Astrocyte (in vitro differentiated cells and primary cell): ENCODE measurements around the gene SRCIN1. TPM values are rescaled to one million over a fixed set of nuclear protein-coding genes. Genes with fewer than 3 reads are reported as not detected.

ENCODE experiments used
- DNase-seq: peaks from one replicate; pipeline ENCODE4 v3.0.0-alpha.2; 2010; ENCODE audit warnings: low read depth
- FAIRE-seq: peaks from 2 replicates; lab custom pipeline; 2011; peaks lifted over from hg19 to GRCh38; lab: Jason Lieb, UNC
- H2AFZ ChIP-seq: 2 replicates; pipeline ENCODE4 v1.6.0; 2012; ENCODE audit warnings: low read depth, low read length, inconsistent platforms
- H3K27ac ChIP-seq: 2 replicates; pipeline ENCODE4 v1.5.1; 2011; ENCODE audit warnings: low read depth, low read length, inconsistent platforms
- H3K27me3 ChIP-seq: 2 replicates; pipeline ENCODE4 v1.6.0; 2011; ENCODE audit warnings: low read length, inconsistent platforms; ENCODE audit not compliant: insufficient read depth
- H3K36me3 ChIP-seq: 2 replicates; pipeline ENCODE4 v1.5.1; 2011; ENCODE audit warnings: low read length, inconsistent platforms; ENCODE audit not compliant: insufficient read depth
- H3K4me1 ChIP-seq: 2 replicates; pipeline ENCODE4 v1.5.1; 2011; ENCODE audit warnings: low read length, inconsistent platforms; ENCODE audit not compliant: insufficient read depth
- H3K4me2 ChIP-seq: 2 replicates; pipeline ENCODE4 v1.6.0; 2012; ENCODE audit warnings: low read length, inconsistent platforms
- H3K4me3 ChIP-seq: 2 replicates; pipeline ENCODE4 v1.5.1; 2011; ENCODE audit warnings: low read depth, mild to moderate bottlenecking, low read length, inconsistent platforms; ENCODE audit not compliant: insufficient read depth
- H3K79me2 ChIP-seq: 2 replicates; pipeline ENCODE4 v1.6.0; 2012; ENCODE audit warnings: mild to moderate bottlenecking, low read length, inconsistent platforms; ENCODE audit not compliant: insufficient read depth
- H3K9ac ChIP-seq: 2 replicates; pipeline ENCODE4 v1.6.0; 2012; ENCODE audit warnings: mild to moderate bottlenecking, low read length, inconsistent platforms
- H3K9me3 ChIP-seq: 2 replicates; pipeline ENCODE4 v1.5.1; 2012; ENCODE audit warnings: low read depth, mild to moderate bottlenecking, low read length, inconsistent platforms; ENCODE audit not compliant: insufficient read depth
- H4K20me1 ChIP-seq: 2 replicates; pipeline ENCODE4 v1.6.0; 2012; ENCODE audit warnings: low read length, inconsistent platforms; ENCODE audit not compliant: insufficient read depth
- H3K27ac Mint-ChIP-seq: one replicate; pipeline ENCODE4 v1.8.0; 2021; ENCODE audit warnings: mild to moderate bottlenecking, mixed read lengths; ENCODE audit not compliant: unreplicated experiment
- H3K27me3 Mint-ChIP-seq: one replicate; pipeline ENCODE4 v1.8.0; 2021; ENCODE audit warnings: low read depth, mixed read lengths; ENCODE audit not compliant: unreplicated experiment
- H3K36me3 Mint-ChIP-seq: one replicate; pipeline ENCODE4 v1.8.0; 2021; ENCODE audit warnings: low read depth, mixed read lengths; ENCODE audit not compliant: unreplicated experiment
- H3K4me1 Mint-ChIP-seq: one replicate; pipeline ENCODE4 v1.8.0; 2021; ENCODE audit warnings: low read depth, mixed read lengths; ENCODE audit not compliant: unreplicated experiment
- H3K4me3 Mint-ChIP-seq: one replicate; pipeline ENCODE4 v1.8.0; 2021; ENCODE audit warnings: mild to moderate bottlenecking, moderate library complexity, mixed read lengths; ENCODE audit not compliant: unreplicated experiment
- H3K9me3 Mint-ChIP-seq: one replicate; pipeline ENCODE4 v1.8.0; 2021; ENCODE audit warnings: mild to moderate bottlenecking, mixed read lengths; ENCODE audit not compliant: unreplicated experiment
- CTCF ChIP-seq: IDR thresholded peaks from 2 replicates; pipeline ENCODE4 v1.5.1; 2011; ENCODE audit warnings: low read depth, mild to moderate bottlenecking, inconsistent platforms, low read length, moderate library complexity; ENCODE audit not compliant: insufficient read depth
- EZH2 ChIP-seq: IDR thresholded peaks from 2 replicates; pipeline ENCODE4 v1.6.1; 2012; ENCODE audit warnings: mild to moderate bottlenecking, low read length, inconsistent platforms; ENCODE audit not compliant: insufficient read depth
- total RNA-seq: library from RNA; stranded (reverse); gene quantifications from 2 replicates; pipeline ENCODE4 v1.2.1, GENCODE V29; 2021

SRCIN1 gene
- total RNA-seq, 1 donor from 2014 or later = 1.5 TPM

DNA sequence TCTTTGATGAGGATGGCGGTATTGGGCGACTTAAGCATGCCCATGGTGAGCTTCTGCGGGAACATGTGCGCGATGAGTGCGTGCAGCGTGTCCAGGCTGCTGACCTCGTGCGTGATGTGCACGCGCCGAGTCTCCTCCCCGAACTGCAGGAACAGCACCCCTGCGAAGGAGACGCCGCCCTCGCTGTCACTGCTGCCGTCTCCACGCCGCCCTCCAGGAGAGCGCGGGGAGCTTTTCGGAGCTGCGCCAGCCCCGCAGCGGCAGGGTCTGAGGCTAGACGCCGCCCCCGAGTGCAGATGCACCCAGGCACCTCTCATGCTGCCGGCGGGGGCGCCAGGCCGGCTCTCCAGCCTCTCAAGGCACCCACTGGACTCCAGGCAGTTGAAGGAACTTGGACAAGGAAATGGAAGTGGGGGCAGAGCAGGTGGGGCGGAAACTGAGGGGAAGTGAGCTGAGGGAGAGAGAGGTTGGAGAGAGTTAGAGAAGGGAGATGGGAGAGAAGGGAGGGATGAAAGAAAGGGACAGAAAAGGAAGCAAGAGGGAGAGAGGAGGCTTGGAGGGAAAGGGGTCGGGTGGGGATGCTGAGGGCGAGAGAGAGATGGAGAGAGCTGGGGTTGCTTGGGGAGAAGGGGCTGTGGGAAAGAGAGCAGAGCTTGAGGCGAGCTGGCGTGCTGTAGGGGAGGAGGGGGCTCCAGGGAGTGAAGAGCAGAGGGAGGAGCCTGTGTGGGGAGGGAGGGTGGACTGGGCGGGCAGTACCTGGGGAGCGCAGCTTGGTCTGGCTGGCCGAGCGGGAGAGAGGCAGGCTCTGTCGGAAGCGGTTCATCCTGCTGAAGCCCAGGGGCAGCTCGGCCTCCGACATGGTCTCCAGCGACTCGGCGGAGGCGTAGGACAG is 42.1 kb downstream of the SRCIN1 start:
- Histone ChIP-seq H3K4me3 (no peak overlapping the region), H3K27me3 (peaks cover 72% of the 10 kb centered on the region), H3K79me2 (no peaks in the 10 kb centered on the region), H3K4me2 (no peak overlapping the region), H4K20me1 (peaks cover 3% of the 10 kb centered on the region), H3K4me1 (peaks cover 6% of the 10 kb centered on the region), H3K27ac (no peak overlapping the region), H3K36me3 (no peaks in the 10 kb centered on the region), H3K9me3 (no peaks in the 10 kb centered on the region), H3K9ac (no peak overlapping the region), H2AFZ (no peak overlapping the region)
- Mint-ChIP-seq H3K4me3 (no peak overlapping the region), H3K27me3 (peaks cover 81% of the 10 kb centered on the region), H3K9me3 (no peaks in the 10 kb centered on the region), H3K36me3 (peaks cover 3% of the 10 kb centered on the region), H3K4me1 (peaks cover 6% of the 10 kb centered on the region), H3K27ac (no peak overlapping the region)
- FAIRE-seq (no peak), DNase-seq (no peak)
- TF ChIP-seq EZH2 = peak; percentile 59
- TF ChIP-seq CTCF = no peak

DNA sequence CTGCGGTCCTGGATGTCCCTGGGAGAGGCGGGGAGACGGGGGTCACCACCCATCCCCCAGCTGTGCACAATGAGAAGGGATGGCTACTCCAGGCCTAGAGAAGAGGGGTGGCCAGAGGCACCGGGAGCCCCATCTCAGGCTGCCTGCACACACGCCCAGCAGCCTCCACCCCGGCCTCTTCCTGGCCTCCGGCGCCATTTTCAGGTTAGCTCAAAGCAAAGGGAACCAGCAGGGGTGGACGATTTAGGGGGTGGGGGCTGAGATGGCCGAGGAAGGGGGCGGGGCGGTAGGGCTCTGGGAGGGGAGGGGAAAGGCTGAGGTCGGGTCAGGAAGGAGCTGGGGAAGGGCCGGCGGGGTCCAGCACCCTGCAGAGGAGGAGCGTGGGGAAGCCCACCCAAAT is 42.8 kb downstream of the SRCIN1 start:
- H3K4me3 Mint-ChIP-seq = no peak overlapping the region
- Histone ChIP-seq H3K36me3 (no peaks in the 10 kb centered on the region), H3K27me3 (peaks cover 73% of the 10 kb centered on the region), H3K9ac (no peak overlapping the region), H3K4me2 (no peak overlapping the region), H2AFZ (no peak overlapping the region), H3K79me2 (no peaks in the 10 kb centered on the region), H4K20me1 (peaks cover 3% of the 10 kb centered on the region), H3K4me1 (peaks cover 9% of the 10 kb centered on the region), H3K9me3 (no peaks in the 10 kb centered on the region), H3K4me3 (no peak overlapping the region), H3K27ac (no peak overlapping the region)
- TF ChIP-seq CTCF = no peak
- TF ChIP-seq EZH2 = no peak
- H3K36me3 Mint-ChIP-seq = peaks cover 1% of the 10 kb centered on the region
- peaks cover 6% of the 10 kb centered on the region for H3K4me1 Mint-ChIP-seq
- H3K27me3 Mint-ChIP-seq = peaks cover 76% of the 10 kb centered on the region
- no peaks in the 10 kb centered on the region for H3K9me3 Mint-ChIP-seq
- no peak overlapping the region for H3K27ac Mint-ChIP-seq
- DNase-seq (no peak), FAIRE-seq (no peak)

- Histone ChIP-seq H3K4me2 (no peak overlapping the region), H3K36me3 (no peaks in the 10 kb centered on the region), H3K4me3 (no peak overlapping the region), H3K79me2 (no peaks in the 10 kb centered on the region), H3K4me1 (peaks cover 13% of the 10 kb centered on the region), H3K9ac (no peak overlapping the region), H3K27me3 (peaks cover 68% of the 10 kb centered on the region), H3K27ac (no peak overlapping the region), H4K20me1 (peaks cover 3% of the 10 kb centered on the region), H2AFZ (no peak overlapping the region), H3K9me3 (no peaks in the 10 kb centered on the region)
- no peaks in the 10 kb centered on the region for H3K9me3 Mint-ChIP-seq
- H3K36me3 Mint-ChIP-seq = peaks cover 1% of the 10 kb centered on the region
- TF ChIP-seq CTCF (no peak), EZH2 (no peak)
- no peak overlapping the region for H3K4me3 Mint-ChIP-seq
- H3K4me1 Mint-ChIP-seq = peaks cover 6% of the 10 kb centered on the region
- FAIRE-seq (no peak), DNase-seq (no peak)
- peaks cover 69% of the 10 kb centered on the region for H3K27me3 Mint-ChIP-seq
- H3K27ac Mint-ChIP-seq = no peak overlapping the region
Observed at GRCh38 chr17:38562215-38562569, 43.6 kb downstream of the SRCIN1 start.
